Measurements from ENCODE around the gene PNLDC1. TPM values are rescaled to one million over a fixed set of nuclear protein-coding genes. Genes with fewer than 3 reads are reported as not detected.

PNLDC1 gene
- total and polyA plus RNA-seq, 7 donors: 0.13 to 1.1 (median 0.71) TPM; not detected in 4

DNA sequence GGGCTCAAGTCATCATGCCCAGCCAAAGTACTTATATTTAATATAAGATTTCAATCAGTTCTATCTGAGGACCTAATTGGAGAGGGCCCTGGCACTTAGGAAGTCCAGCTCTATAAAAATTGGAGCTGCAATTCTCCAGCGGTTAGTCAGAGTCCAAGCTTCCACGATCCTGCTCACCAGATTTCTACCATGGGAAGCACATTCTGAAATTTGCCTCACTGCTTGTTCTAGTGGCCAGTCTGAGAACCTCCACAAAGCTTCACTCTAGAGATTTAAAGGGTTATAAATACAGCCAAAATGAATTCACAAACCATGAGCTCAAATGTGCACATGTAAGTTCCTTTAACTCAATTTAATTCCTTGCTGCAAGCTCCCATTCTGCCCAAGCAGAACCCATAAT lies 33.5 kb downstream of the PNLDC1 start:
- DNase-seq: no peak
- Histone ChIP-seq H3K4me3 (no peak overlapping the region), H3K36me3 (no peaks in the 10 kb centered on the region), H3K27me3 (peaks cover 0 to 7% (median 0%) of the 10 kb centered on the region in 3 donors), H3K9me3 (no peaks in the 10 kb centered on the region), H3K27ac (no peak overlapping the region), H3K4me1 (no peaks in the 10 kb centered on the region)
- TF ChIP-seq EP300 (IDR thresholded peaks at IDR 0.05): no peak
- no peak for TF ChIP-seq POLR2AphosphoS5 (IDR thresholded peaks at IDR 0.05)
- no peak for TF ChIP-seq POLR2A (IDR thresholded peaks at IDR 0.05)
- TF ChIP-seq, protein P1, sequence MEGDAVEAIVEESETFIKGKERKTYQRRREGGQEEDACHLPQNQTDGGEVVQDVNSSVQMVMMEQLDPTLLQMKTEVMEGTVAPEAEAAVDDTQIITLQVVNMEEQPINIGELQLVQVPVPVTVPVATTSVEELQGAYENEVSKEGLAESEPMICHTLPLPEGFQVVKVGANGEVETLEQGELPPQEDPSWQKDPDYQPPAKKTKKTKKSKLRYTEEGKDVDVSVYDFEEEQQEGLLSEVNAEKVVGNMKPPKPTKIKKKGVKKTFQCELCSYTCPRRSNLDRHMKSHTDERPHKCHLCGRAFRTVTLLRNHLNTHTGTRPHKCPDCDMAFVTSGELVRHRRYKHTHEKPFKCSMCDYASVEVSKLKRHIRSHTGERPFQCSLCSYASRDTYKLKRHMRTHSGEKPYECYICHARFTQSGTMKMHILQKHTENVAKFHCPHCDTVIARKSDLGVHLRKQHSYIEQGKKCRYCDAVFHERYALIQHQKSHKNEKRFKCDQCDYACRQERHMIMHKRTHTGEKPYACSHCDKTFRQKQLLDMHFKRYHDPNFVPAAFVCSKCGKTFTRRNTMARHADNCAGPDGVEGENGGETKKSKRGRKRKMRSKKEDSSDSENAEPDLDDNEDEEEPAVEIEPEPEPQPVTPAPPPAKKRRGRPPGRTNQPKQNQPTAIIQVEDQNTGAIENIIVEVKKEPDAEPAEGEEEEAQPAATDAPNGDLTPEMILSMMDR (IDR thresholded peaks at IDR 0.05): no peak
- intact Hi-C loops (cut with DNase I): no loop called here
- 87 to 89% methylated on average over 2 of the region's 2 CpGs for WGBS, 2 donors

DNA sequence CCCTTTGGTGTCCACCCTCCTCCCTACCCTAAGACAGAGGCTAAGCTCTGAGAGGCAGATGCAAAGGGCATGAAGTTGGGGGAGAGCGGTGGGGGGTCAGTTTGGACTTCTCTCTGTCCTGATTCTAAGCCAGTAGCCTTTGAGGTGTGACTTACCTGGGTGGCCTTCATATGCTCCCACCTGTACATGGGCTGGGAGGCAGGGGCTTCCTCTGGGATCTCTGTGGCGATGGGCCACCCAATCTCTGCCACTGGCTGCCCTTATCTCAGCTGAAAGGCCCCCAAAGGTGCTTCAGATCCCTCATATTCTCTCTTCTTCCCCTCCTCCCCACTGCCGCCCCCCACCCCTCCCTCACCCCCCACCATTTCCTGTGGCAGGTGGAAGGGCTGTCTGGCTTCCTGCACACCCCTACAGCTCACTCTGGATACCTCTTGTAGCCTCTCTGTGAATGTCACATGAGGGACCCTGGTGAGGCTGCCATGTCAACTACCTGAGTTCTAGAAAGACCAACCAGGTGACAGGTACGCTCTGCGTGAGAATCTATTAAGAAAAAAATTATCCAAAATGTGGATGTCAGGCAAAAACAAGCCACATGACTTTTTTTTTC lies 34.0 kb downstream of the PNLDC1 start:
- Histone ChIP-seq H3K27ac (no peak overlapping the region), H3K27me3 (peaks cover 0 to 7% (median 0%) of the 10 kb centered on the region in 3 donors), H3K36me3 (no peaks in the 10 kb centered on the region), H3K9me3 (no peaks in the 10 kb centered on the region), H3K4me1 (no peaks in the 10 kb centered on the region), H3K4me3 (no peak overlapping the region)
- TF ChIP-seq POLR2A (IDR thresholded peaks at IDR 0.05): no peak
- TF ChIP-seq POLR2AphosphoS5 (IDR thresholded peaks at IDR 0.05): no peak
- TF ChIP-seq, protein P1 (IDR thresholded peaks at IDR 0.05): no peak
- no peak for TF ChIP-seq EP300 (IDR thresholded peaks at IDR 0.05)
- DNase-seq: no peak
- WGBS, 2 donors: 89 to 90% methylated on average over 5 of the region's 5 CpGs
- intact Hi-C loops (cut with DNase I): no loop called here

DNA sequence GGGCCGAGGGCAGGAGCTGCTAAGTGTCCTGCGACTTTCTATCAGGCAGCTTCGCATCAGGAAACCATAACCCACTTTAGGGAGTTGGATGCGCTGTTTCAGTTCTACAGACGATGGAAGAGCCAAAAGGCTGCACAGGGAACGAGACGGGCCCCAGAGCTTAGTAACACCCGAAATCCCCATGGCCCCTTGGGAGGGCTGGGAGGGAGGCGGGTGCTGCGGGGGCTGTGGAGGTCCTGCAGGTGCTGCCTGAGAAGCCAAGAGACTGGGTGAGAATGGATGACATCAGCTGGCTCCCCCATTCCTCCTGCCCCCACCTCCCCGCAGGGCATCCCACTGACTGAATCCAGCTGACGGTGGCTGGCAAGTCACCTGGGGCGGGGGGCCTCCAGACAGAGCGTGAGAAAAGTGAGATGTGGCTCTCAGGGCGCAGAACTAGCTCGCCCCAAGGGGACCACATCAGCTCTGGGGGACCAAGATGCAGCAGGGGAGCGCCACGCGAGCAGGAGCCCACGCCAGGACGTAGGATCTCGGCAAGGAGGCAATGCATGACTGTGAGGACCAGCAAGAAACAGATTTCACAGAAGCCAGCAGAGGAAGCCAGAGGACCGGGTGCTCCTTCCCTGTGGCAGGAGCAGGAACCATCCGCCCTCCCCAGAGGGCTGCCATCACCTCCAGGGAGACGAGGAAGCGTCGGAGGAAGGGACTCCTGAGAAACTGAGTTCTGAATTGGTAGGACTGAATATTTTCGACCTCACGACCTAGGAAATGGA lies 36.8 kb downstream of the PNLDC1 start:
- Histone ChIP-seq H3K36me3 (no peaks in the 10 kb centered on the region), H3K4me1 (no peaks in the 10 kb centered on the region), H3K9me3 (no peaks in the 10 kb centered on the region), H3K27me3 (peaks cover 0 to 7% (median 0%) of the 10 kb centered on the region in 3 donors), H3K4me3 (no peak overlapping the region), H3K27ac (no peak overlapping the region)
- intact Hi-C loops (cut with DNase I): no loop called here
- no peak for TF ChIP-seq POLR2A (IDR thresholded peaks at IDR 0.05)
- TF ChIP-seq, protein P1 (IDR thresholded peaks at IDR 0.05): no peak
- TF ChIP-seq EP300 (IDR thresholded peaks at IDR 0.05): no peak
- no peak for TF ChIP-seq POLR2AphosphoS5 (IDR thresholded peaks at IDR 0.05)
- WGBS, 2 donors: 89 to 93% methylated on average over 29 of the region's 29 CpGs
- DNase-seq: no peak

DNA sequence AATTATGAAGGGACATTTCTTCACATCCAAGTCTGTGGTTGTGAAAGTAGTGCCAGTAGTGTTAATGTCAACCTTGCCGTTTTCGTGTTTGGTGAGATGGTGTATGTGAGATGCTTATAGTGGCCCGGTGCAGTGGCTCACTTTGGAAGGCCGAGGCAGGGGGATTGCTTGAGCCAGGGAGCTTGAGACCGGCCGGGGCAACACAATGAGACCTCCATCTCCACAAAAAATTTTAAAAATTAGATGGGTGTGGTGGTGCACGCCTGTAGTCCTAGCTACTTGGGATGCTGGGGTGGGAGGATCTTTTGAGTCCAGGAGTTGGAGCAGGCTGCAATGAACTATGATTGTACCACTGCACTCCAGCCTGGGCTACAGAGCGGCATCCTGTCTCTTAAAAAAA lies 37.4 kb downstream of the PNLDC1 start:
- Histone ChIP-seq H3K4me3 (no peak overlapping the region), H3K27me3 (peaks cover 0 to 7% (median 0%) of the 10 kb centered on the region in 3 donors), H3K27ac (no peak overlapping the region), H3K9me3 (no peaks in the 10 kb centered on the region), H3K36me3 (no peaks in the 10 kb centered on the region), H3K4me1 (no peaks in the 10 kb centered on the region)
- 83% methylated on average over 8 of the region's 8 CpGs for WGBS, 2 donors
- no peak for DNase-seq
- TF ChIP-seq EP300 (IDR thresholded peaks at IDR 0.05) (no peak), POLR2A (IDR thresholded peaks at IDR 0.05) (no peak), POLR2AphosphoS5 (IDR thresholded peaks at IDR 0.05) (no peak)
- TF ChIP-seq, protein P1 (IDR thresholded peaks at IDR 0.05): no peak
- intact Hi-C loops (cut with DNase I): no loop called here

Data from sigmoid colon (tissue), 7 donors.